HG03095 (cell line): ENCODE data around the gene ENO3.

Source experiments
- ATAC-seq: cut with Tn5 transposase; IDR thresholded peaks from one replicate; pipeline ENCODE4 v1.9.1; 2021; ENCODE audit warnings: moderate library complexity; ENCODE audit not compliant: unreplicated experiment

The ENO3 gene

DNA sequence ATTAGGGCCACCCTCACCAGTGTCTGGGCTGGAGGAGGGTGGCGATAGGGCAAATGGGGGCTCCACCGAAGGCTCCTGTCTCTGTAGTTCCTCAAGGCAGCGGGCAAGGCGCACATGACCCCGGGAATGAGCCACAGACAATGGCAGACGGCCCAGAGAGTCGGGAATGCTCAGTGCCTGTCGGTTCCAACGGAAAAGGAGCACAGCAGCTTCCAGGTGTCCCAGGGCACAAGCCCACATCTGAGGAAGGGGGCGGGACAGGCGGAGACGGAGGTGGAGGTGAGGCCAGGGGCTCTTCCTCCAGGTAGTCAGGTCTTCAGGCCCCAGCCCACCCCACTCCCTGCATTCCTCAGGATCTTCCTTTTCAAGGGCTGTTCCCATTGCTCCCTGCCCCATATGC is 21.8 kb downstream of the ENO3 start:
- no peak for ATAC-seq

DNA sequence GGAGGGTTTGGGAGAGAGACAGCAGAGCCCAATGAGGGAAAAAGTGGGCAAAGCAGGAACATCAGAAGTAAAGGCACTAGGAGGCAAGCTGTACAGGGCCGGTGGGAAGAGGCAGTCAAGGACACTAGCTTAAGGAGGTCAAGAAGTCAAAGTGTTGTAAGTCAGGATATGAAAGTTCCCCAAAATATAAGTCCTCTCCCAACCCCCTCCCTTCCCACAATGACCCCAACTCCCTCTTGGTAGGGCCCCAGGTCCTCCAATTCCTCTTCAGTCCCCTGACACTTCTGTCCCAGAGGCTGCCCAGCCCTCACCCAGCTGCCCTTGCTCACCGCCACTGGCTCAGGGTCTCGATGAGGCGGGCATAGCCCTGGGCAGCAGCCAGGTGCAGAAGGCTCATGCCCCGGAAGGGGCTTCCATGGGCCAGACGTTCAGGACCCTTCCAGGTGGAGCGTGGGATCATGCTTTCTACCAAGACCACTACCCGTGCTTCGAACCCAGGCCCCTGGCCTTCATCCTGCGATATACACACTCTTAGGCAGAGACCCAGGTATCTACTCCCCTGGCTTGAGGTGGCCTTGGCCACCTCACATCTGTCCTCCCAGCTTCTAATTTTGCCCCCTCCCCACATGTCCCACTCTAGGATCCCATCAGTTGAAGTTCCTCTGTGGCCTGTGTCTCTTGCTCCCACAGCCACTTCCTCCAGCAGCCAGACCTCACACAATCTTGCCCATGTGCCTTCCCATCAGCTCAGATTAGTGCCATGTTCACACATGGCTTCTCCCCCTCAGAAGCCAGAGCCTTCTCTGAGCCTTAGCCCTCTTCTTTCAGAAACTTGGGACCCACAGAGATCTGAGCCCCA is 22.6 kb downstream of the ENO3 start:
- ATAC-seq = no peak

DNA sequence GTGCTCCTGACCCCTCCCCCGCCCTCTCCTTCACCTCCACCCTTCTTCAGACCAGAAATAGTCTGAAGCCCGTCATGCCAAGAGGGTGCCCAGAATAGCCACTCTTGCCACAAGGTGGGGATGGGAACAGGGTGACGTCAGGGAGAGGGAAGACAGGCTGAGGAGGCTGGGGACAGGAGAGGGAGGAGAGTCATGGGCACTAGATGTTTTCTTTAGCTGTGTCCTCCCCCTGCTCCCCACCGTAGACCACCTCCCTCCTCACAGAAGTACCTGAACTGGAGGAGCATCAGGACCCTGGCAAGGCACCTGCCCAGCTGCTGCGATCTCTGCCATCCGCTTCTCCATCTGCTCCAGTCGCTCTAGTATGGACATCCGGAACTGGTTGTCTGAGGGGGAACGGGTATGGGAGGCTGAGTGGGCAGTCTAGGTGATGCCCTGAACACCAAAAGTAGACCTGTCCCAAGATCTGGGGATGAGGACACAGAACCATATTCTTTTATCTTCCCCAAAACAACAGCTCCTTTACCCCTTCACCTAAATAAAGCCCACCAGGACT is 23.3 kb downstream of the ENO3 start:
- ATAC-seq = no peak

DNA sequence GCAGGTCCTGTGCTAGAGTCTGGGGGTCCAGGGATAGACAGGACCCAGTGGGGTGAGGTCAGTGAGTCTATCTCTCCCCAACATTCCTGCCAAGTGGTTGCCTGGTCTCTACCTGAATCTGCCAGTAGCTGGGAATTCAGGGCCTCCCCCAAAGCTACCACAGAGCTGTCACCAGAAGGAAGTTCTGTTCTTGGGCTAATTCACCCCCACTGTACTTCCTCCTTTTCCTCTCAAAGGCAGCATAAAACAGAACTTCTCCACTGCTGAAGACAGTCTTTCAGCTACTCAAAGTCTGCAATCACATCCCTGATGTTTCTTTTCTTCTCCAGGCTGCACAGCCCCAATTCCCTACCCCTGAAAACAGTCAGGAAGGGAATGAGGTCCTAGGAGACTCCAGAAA is 27.8 kb downstream of the ENO3 start:
- no peak for ATAC-seq

DNA sequence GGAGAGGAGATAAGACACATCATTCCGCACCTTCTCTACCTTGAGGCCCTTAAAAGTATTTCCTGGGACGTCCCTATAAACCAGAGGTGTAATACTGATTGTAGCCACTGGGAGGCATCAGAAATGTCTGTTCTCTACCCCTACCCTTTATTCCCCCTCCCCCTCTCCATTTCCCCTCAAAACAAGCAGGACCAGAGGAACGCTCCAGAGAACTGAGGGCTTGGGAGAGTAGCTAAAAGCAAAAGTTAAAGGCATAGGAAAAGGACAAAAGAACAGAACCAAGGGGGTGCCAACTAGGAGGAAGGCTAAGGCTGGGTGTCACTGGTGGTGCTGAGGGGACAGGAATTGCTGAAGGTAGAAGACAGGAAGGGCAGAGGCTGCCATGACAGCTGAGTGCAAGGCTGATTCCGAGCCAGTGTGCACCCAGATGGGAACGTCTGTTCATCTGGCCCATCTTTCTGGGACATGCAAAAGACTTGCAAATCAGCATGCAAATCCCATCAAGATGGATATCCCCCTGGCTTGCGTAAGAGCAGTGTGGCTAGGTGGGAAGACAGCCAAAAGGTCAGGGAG is 29.8 kb downstream of the ENO3 start:
- ATAC-seq = no peak

DNA sequence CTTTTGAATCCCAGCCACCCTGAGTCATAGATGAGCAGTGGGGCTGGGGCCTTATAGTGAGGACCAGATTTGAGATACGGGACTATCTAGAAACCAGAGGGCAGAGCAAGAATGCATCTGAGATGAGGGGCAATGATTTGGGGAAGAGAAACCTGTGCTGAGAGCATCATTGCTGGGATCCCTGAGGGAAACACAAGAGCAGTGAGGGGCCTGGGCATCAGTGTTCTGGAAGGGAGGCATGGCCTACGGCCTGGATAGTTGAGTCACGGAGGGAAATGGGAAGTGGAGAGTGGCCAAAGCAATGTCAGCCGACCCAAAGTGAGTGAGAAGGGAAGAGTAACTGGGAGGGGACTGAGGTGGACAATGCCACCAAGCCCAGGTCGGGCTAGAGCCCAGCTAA is 31.4 kb downstream of the ENO3 start:
- ATAC-seq = no peak

DNA sequence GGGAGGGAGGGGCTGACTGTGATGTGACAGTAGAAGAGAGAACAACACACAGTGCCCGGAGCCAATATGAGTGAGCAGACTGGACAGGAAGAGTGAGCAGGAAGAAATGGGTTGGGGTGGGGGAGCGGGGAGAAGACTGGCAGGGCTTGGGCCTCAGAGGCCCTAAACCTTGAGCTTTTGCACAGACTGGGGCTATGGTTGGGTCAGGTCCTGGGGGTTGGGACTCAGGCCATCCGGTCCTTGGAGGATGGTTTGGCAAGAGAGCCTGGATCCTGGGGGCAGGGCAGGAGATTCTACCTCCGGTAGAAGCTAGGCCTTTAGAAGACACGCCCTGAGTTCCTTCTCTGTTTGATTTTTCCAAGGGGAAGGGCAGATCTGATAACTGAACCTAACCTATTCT is 35.5 kb downstream of the ENO3 start:
- no peak for ATAC-seq

DNA sequence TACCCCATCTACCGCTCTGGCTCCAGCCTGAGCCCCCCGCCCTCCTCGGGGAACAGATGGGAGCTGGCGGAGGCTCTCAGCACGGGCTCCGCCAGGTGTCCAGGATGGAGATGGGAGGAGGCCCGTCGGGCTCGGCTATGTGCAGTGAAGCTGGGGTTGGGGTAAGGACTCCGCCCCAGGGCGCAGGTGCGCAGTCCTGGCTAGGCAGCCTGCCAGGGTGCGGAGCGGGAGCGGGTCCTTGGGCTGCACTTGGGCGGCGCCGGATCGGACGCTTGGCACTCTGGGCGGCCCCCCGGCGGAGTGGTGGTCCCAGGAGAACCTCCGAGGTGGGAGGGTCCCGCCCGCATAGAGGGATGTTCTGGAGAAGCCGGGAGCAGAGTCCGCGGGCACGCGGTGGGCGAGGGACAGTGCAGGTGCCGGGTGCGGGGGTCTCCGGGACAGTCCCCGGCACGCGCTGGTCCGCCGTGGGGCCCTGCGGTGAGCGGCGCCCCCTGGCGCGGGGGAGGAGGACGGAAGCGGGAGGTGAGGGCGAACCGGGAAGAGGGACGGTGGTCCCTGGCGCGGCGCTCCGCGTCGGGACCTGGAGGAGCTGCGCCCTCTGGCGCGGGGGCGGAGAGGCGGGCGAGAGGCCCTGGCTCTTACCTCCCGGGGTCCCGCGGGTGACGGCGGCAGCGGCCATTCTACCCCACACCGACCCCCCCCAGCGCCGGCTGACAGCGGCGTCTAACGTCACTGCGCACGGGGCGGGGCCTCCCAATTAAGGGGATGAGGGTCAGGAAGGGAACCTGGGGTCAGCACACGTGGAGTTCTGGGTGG is 36.2 kb downstream of the ENO3 start, which contains the start of gene CAMTA2:
Gene CAMTA2, minus strand, starts transcription at position 725 of the 816 bp plus-strand sequence. CDS start 1,453 bp downstream, outside the sequence.
- peak; percentile 62 for ATAC-seq

DNA sequence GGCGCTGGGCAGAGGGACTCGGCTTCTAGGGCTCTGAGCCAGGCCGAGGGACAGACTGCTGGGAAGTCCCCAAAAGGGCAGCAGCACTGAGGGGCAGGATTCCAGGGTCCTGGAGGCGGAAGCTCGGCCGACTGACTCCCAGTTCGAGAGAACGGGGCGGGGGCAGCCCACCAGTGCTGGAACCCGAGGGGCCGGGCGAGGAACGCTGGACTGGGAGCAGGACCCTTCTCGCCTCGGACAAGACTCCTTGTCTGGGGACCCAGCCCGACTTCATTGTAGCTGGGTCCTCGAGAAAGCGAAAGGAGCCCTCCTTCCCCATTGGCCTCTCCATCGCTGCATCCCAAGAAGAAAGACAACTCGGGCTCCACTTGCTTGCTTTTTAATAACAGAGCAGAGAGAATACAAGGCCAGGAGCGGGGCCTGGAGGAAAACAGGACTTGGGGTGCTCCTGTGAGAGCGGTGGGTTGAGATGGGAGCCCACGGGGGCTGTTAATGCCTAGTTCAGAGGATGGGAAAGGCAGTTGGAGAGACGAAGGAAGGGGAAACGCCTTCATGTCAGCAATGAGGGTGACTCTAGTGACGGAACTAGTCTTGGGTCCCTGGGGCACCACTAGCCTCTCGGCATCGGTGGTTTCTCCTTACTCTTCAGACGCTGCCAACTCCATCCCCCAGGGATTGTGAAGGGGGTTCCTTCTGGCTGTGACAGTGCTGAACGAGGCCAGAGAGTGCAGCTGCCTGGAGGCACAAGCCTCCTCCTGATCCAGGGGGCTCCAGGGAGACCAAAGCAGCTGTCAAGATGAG is 37.0 kb downstream of the ENO3 start:
- ATAC-seq = no peak

DNA sequence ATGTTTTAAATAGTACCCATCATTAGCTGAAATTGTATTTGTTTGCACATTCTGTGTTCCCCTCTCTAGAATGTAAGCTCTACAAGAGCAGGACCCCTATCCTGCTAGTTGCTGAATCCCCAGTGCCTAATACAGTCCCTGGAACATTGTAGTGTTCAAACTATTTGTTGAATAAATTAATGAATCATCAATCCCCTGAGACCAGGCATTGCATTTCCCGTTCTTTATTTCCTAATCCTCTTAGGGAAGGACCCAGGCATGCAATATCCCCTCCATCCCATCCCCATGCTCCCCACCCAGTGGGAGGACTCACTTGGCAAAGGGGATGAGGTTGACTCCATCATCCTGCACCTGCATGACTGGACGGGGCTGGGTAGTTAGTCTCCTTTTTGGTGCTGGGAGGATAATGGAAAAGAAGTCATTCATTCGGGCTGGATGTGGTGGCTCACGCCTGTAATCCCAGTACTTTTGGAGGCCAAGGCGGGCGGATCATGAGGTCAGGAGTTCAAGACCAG is 43.2 kb downstream of the ENO3 start:
- no peak for ATAC-seq

DNA sequence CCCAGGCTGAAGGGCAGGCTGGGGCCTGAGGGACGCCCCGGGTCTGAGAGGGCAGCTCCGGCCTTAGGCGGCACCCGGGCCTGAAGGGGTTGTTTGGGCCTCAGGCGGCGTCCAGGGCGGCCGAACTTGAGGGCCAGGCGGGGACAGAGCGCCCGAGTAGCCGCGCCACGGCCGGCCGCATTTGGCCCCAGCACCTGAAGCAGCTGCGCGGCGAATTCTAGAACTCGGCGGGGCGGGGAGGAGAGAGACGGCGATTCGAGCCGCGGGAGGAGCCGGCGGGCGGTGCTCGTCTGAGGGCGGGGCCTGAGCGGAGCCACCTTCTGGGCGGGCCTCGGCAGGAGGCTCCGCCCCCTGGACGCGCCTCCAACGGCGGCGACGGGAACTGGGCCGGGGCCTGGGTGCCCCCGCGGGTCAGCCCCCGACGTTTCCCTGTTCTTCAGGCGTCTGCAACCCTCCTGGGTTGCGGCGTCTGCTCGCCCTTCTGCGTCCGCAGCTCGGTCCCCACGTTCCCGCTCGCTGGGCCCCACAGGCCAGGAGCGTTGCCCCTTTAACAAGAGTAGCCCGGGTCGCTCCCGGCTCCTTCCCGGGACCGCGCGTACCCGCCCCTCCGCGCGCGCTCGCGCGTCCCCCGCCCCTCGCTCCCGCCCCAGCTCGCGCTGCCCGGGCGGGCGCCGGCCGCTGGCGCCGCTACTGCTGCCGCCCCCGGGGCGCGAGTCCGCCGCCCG is 46.5 kb downstream of the ENO3 start, which contains the start of the genes INCA1 and KIF1C:
Gene INCA1, minus strand, starts transcription at position 221 of the 725 bp plus-strand sequence. CDS start 3,085 bp downstream, outside the sequence.
Gene KIF1C, plus strand, starts transcription at position 649 of the 725 bp plus-strand sequence. CDS start 2,297 bp downstream, outside the sequence.
- peak; percentile 66 for ATAC-seq

DNA sequence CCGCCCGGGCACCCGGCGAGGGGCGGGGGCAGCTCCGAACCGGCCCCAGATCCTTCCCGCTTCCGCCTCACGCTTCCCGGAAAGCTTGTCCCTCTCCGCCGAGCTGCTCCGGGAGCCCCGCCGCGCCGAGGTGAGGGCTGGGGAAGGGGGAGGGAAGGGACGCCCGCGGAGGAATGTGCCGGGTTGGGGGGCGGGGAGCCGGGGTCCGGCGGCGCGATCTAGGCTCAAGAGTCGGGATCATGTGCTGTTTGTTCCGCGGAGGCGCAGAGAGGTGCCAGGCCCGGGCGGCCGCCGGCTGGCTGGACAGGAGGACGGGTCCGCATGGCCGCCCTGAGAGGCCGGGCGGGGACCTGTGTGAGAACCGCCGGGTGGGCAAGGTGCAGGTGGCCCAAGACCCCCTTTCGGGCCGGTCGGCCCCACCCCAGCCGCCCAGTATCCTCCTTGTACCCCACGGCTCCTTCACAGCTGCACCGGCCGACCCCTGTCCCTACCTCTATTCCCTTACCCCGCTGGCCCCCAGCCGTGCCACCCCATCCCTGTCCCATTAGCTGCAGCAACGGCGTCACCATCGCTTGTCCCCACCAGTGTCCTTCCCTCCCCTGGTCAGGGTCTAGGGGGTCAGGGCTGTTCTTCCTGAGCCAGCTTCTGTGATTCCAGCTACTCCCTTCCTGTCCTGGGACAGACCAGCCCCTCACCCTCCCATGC is 47.3 kb downstream of the ENO3 start:
- peak; percentile 6 for ATAC-seq

DNA sequence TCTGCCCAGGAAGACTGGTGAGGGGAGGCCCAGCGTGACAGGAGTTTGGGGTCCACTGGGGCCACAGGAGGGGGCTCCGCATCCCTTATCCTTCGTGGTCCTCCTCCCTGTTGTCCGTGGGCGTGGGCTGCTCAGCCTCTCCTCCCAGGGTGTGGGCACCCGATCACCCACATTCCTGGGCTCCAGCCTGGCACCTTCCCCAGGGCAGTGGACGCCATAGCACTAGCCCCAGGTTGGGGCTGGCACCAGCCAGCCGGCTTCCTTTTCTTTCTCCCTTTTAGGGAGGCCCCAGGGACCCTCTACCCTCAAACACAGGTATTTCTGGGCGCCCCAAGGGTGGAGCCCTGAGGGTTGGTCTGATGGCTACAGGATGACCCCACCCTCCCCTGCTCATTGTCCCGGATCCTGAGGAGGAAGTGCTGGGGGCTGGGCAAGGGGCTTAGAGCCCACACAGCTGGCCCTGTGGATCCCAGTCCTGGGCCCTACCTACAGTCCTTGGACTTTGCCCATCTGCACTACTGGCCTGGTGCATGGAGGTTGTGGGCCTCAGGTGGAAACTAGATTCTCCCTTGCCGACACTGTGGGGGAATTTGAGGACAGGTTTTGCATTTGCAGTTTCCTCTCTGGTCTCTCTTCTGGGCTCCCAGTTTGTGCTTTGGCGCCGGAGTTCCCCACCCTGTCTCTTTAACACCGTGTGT is 48.0 kb downstream of the ENO3 start:
- no peak for ATAC-seq

DNA sequence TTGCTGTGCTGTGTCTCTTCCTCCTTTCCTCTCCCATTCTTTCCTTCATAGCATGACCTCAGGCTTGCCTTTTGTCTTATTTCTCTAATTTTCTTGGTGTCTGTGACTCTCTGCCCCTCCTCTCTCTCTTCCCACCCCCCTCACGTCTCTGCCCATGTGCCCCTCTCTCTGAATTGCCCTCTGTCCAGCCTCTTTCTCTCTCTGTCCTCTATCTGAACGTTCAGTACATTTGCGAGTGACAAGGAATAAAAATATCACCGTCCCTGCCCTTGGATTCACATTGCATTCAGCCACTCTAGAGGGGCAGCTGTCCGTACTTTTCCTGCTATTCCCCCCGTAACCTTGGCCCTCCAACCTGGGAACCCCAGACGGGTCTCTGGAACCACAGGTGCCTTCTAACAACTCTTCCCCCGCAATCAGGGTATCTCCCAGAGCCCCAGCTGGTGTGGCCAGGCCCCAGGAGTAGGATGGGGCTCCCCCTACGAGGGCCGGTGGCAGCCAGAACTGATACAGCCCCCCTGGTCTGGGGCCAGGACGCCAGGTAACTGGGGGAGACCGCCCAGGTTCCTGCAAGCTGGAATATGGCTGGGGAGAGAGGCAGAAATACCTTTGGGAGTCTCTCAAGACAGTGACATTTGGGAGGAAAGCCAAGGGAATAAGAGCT is 48.6 kb downstream of the ENO3 start:
- no peak for ATAC-seq

DNA sequence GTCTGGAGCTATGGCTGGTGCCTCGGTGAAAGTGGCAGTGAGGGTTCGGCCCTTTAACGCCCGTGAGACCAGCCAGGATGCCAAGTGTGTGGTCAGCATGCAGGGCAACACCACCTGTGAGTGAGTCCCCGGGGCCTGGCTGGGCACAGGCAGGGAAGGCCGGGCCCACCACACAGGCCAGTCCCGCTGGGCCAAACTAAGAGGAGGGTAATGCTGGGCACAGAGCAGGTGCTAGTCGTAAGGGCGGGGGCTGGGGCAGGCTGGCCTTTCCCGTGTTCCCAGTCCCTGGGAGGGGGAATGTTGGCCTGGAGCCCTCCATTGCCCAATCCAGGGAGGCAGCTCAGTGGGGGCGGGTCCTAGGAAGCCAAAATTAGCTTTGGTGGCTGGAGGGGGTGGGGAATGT is 49.3 kb downstream of the ENO3 start:
- no peak for ATAC-seq

DNA sequence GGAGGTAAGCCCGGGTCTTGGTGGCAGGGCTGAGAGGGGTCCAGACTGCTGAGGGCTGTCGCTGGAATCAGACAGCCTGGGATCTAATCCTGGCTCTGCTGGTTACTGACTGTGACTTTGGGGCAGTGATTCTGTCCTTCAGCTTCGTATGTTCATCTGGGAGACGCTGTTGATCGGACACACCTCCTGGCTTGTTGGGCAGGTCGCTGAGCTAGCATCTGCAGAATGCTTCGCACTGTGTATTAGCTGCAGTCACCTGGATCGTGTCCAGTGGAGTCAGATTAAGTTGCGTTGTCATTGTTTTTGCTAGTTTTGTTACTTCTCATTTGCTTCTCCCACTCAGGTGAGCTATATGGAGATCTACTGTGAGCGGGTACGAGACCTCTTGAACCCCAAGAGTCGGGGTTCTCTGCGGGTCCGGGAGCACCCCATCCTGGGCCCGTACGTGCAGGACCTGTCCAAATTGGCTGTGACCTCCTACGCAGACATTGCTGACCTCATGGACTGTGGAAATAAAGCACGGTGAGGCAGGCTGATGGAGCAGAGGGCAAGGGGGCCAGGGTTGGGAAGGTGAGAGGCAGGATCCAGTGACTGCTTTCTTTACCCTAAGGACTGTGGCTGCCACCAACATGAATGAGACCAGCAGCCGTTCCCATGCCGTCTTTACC is 51.3 kb downstream of the ENO3 start:
- no peak for ATAC-seq
